Sigmoid colon (tissue), 7 donors: ENCODE measurements around the gene ANXA2R. TPM values are rescaled to one million over a fixed set of nuclear protein-coding genes. Genes with fewer than 3 reads are reported as not detected.
A peak's percentile ranks its signal among the peaks of the same experiment; 100 is the strongest.

Experiments used
- DNase-seq: peaks from one replicate; pipeline ENCODE4 v3.0.0-alpha.2; 2019
- H3K27ac ChIP-seq, 4 donors: fragments of 200-600 bp; sonication (generic); one replicate each; pipeline ENCODE4 v1.5.1; 2016 to 2019; ENCODE audit warnings: mild to moderate bottlenecking in 1 of 4
- H3K27me3 ChIP-seq, 3 donors: fragments of 200-600 bp; sonication (generic); one replicate each; pipeline ENCODE4 v1.5.1; 2019; ENCODE audit warnings: mild to moderate bottlenecking in 1 of 3
- H3K36me3 ChIP-seq, 4 donors: fragments of 200-600 bp; sonication (generic); one replicate each; pipeline ENCODE4 v1.5.1; 2016 to 2019
- H3K4me1 ChIP-seq, 4 donors: fragments of 200-600 bp; sonication (generic); one replicate each; pipeline ENCODE4 v1.5.1; 2017 to 2019
- H3K4me3 ChIP-seq, 4 donors: fragments of 200-600 bp; sonication (generic); one replicate each; pipeline ENCODE4 v1.5.1; 2017 to 2019; ENCODE audit warnings: mild to moderate bottlenecking in 2 of 4, moderate library complexity in 1 of 4
- H3K9me3 ChIP-seq, 4 donors: fragments of 200-600 bp in 3 of 4; sonication (generic) in 3 of 4; one replicate each; pipeline versions ENCODE4 v1.5.1 to v1.6.1; 2013 to 2019
- CTCF ChIP-seq, 4 experiments: fragments of 450-650 bp in 3 of 4; fragments of 200-600 bp in 1 of 4; IDR thresholded peaks; one replicate each; pipeline ENCODE4 v1.5.1; 2016 to 2019; ENCODE audit warnings: antibody characterized with exemption in 4 of 4, mild to moderate bottlenecking in 3 of 4, moderate library complexity in 2 of 4
- EP300 ChIP-seq, 4 donors: sonication (generic); formaldehyde crosslinking; IDR thresholded peaks; one replicate each; pipeline ENCODE4 v1.6.1; 2017; ENCODE audit warnings: antibody characterized with exemption in 4 of 4
- POLR2A ChIP-seq, 2 donors: fragments of 450-650 bp; IDR thresholded peaks; one replicate each; pipeline ENCODE4 v1.6.1; 2016; ENCODE audit warnings: antibody characterized with exemption in 2 of 2, mild to moderate bottlenecking in 2 of 2, moderate library complexity in 2 of 2
- POLR2AphosphoS5 ChIP-seq, 4 donors: sonication (generic); formaldehyde crosslinking; IDR thresholded peaks; one replicate each; pipeline ENCODE4 v1.6.1; 2017; ENCODE audit warnings: antibody characterized with exemption in 4 of 4
- WGBS, 2 donors: extraction: QIAGEN DNeasy Blood & Tissue Kit; methylation state at CpG; one replicate each; pipeline ENCODE4 v1.1.7; 2013; 5-methylcytosine and 5-hydroxymethylcytosine counted together
- intact Hi-C: fragments of 100-400 bp; cut with DNase I; formaldehyde crosslinking; loops from one replicate; pipeline ENCODE4 v1.15.1; 2023
- polyA plus RNA-seq, 3 donors: library from polyadenylated mRNA; stranded (reverse); fragments of 200-250 nt; gene quantifications; one replicate each; pipeline ENCODE4 v1.2.3, GENCODE V29; 2013
- total RNA-seq, 4 donors: library from RNA; depleted of rRNA; stranded (reverse); fragments of >200 nt; gene quantifications; one replicate each; pipeline ENCODE4 v1.1.0, GENCODE V29; 2016
- donor health status: healthy with polysubstance abuse.
- donor health status: Bipolar disorder and iron deficiency.
- donor health status: healthy.

ANXA2R gene
- total and polyA plus RNA-seq, 7 donors: 0.69 to 12.4 (median 3.2) TPM

GRCh38 chr5:42993516-42994245 lies 46.4 kb downstream of the ANXA2R start:
- TF ChIP-seq POLR2AphosphoS5 (IDR thresholded peaks at IDR 0.05): peak in 1 of 4 donors; percentile 31
- TF ChIP-seq POLR2A (IDR thresholded peaks at IDR 0.05): no peak
- 8 to 19% methylated on average over 34 of the region's 34 CpGs for WGBS, 2 donors
- intact Hi-C loops: loop anchor here (2.0 to 10.0 kb wide), 4 partner anchors 47 to 321 kb away; partner anchors contain the start of genes ANXA2R and HMGCS1
- H3K27ac ChIP-seq: peak overlapping the region; percentile 61 to 88 (median 73)
- peaks cover 0 to 3% (median 0%) of the 10 kb centered on the region in 4 donors for H3K9me3 ChIP-seq
- H3K36me3 ChIP-seq: no peaks in the 10 kb centered on the region
- peaks cover 46 to 100% (median 87%) of the 10 kb centered on the region in 3 donors for H3K27me3 ChIP-seq
- no peak for DNase-seq
- peak overlapping the region; percentile 10 to 53 (median 29) for H3K4me3 ChIP-seq
- peaks cover 0 to 28% (median 16%) of the 10 kb centered on the region in 4 donors for H3K4me1 ChIP-seq

DNA sequence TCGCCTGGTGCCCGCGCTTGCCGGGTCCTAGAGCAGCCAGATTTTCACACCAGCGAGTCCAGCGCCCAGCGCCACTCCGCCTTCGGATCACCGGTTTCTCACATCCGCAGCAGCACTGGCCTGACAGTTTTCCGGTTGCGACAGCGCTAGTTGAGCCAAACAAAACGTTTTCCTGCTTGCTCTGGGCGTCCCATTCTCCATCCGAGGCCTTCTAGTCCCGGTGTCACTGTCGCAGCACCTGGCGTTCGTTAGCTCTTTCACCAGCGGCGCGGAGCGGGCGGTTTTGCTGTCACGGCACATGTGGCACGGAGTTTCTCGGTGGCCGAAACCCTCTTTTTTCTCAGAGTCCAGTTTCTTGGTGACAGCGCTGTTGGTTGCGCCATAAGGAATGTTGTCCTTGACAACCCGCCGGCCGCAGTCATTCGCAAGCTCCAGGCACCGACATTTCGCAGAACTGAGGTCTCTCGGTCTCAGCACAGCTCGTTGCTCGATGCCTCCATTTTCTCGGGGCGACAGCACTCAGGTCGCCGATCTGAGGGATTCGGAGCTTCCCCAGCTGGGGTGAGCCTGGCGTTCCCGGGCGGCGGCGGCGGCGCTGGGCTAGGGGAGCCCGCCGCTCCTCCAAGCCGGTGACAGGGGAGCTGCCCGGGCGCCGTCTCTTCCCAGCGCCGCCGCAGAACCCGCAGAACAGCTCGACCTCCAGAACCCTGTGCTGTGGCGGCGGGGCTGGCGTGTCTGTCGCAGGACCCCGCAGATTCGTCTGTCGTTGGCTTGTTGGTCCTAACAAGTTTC lies 47.8 kb downstream of the ANXA2R start:
- intact Hi-C loops: loop anchor here (5.0 to 10.0 kb wide), 2 partner anchors 85 to 323 kb away; partner anchors contain the start of gene HMGCS1
- peaks cover 46 to 95% (median 75%) of the 10 kb centered on the region in 3 donors for H3K27me3 ChIP-seq
- peak; percentile 88 for DNase-seq
- H3K27ac ChIP-seq: peak overlapping the region; percentile 69 to 88 (median 78)
- H3K4me1 ChIP-seq: peaks cover 0 to 28% (median 16%) of the 10 kb centered on the region in 4 donors
- no peaks in the 10 kb centered on the region for H3K36me3 ChIP-seq
- peaks cover 0 to 3% (median 0%) of the 10 kb centered on the region in 4 donors for H3K9me3 ChIP-seq
- WGBS, 2 donors: 0 to 1% methylated on average over 71 of the region's 71 CpGs
- no peak for TF ChIP-seq CTCF (IDR thresholded peaks at IDR 0.05)
- TF ChIP-seq POLR2A (IDR thresholded peaks at IDR 0.05): peak in 1 of 2 donors; percentile 22
- TF ChIP-seq POLR2AphosphoS5 (IDR thresholded peaks at IDR 0.05): peak; percentile 53 to 88 (median 82)
- TF ChIP-seq EP300 (IDR thresholded peaks at IDR 0.05): no peak
- H3K4me3 ChIP-seq: peak overlapping the region; percentile 35 to 53 (median 47)

GRCh38 chr5:42991404-42992087 lies 48.6 kb downstream of the ANXA2R start:
- no peak for DNase-seq
- intact Hi-C loops: loop anchor here (2.0 to 10.0 kb wide), 3 partner anchors 41 to 323 kb away; partner anchors contain the start of gene HMGCS1
- Histone ChIP-seq H3K27ac (peak overlapping the region; percentile 69 to 88 (median 78)), H3K36me3 (no peaks in the 10 kb centered on the region), H3K4me3 (peak overlapping the region; percentile 35 to 53 (median 47)), H3K9me3 (peaks cover 0 to 3% (median 0%) of the 10 kb centered on the region in 4 donors), H3K27me3 (peaks cover 46 to 95% (median 74%) of the 10 kb centered on the region in 3 donors), H3K4me1 (peaks cover 0 to 28% (median 16%) of the 10 kb centered on the region in 4 donors)
- no peak for TF ChIP-seq POLR2AphosphoS5 (IDR thresholded peaks at IDR 0.05)
- no peak for TF ChIP-seq EP300 (IDR thresholded peaks at IDR 0.05)
- 28 to 41% methylated on average over 36 of the region's 36 CpGs for WGBS, 2 donors

GRCh38 chr5:42990892-42991291 lies 49.2 kb downstream of the ANXA2R start:
- H3K9me3 ChIP-seq: peaks cover 0 to 3% (median 0%) of the 10 kb centered on the region in 4 donors
- H3K27ac ChIP-seq: peak overlapping the region; percentile 69 to 88 (median 78)
- WGBS, 2 donors: 78 to 88% methylated on average over 4 of the region's 4 CpGs
- peak overlapping the region in 2 of 4 donors; percentile 43 to 51 for H3K4me3 ChIP-seq
- TF ChIP-seq POLR2A (IDR thresholded peaks at IDR 0.05): no peak
- TF ChIP-seq CTCF (IDR thresholded peaks at IDR 0.05): no peak
- TF ChIP-seq EP300 (IDR thresholded peaks at IDR 0.05): no peak
- TF ChIP-seq POLR2AphosphoS5 (IDR thresholded peaks at IDR 0.05): no peak
- intact Hi-C loops: loop anchor here (2.0 to 10.0 kb wide), 3 partner anchors 40 to 324 kb away; partner anchors contain the start of gene HMGCS1
- peaks cover 0 to 28% (median 16%) of the 10 kb centered on the region in 4 donors for H3K4me1 ChIP-seq
- DNase-seq: no peak
- H3K27me3 ChIP-seq: peaks cover 46 to 95% (median 71%) of the 10 kb centered on the region in 3 donors
- H3K36me3 ChIP-seq: no peaks in the 10 kb centered on the region

Other genes starting within 250 kb of the ANXA2R start
- 100 to 1,000 TPM; 261 to 570 (median 382) TPM for gene SELENOP, start 228.4 kb downstream of the ANXA2R start, total RNA-seq
- 1,000 to 10,000 TPM in 1 of 3 donors, 100 to 1,000 TPM in 2; 328 to 1,116 (median 604) TPM for gene SELENOP, start 228.4 kb downstream of the ANXA2R start, polyA plus RNA-seq
- gene ZNF131, start 80.6 kb upstream of the ANXA2R start, total RNA-seq: 10 to 100 TPM; 21.7 to 35.3 (median 29.2) TPM
- gene ZNF131, start 80.6 kb upstream of the ANXA2R start, polyA plus RNA-seq: 10 to 100 TPM; 13.8 to 20.8 (median 20.1) TPM
- gene NIM1K, start 151.9 kb upstream of the ANXA2R start, total RNA-seq: 1 to 10 TPM in 1 of 4 donors, under 1 TPM in 3; 0.28 to 3.6 (median 0.83) TPM
- gene NIM1K, start 151.9 kb upstream of the ANXA2R start, polyA plus RNA-seq: under 1 TPM in 1 of 3 donors, not detected in 2; 0.42 TPM